Liver (tissue), 9 donors: ENCODE data around the gene MAPK8. TPM values are rescaled to one million over a fixed set of nuclear protein-coding genes. Genes with fewer than 3 reads are reported as not detected.

Experiments
- DNase-seq: peaks from one replicate; pipeline ENCODE4 v3.0.0-alpha.2; 2017; ENCODE audit warnings: low spot score
- H3K27ac ChIP-seq, 2 donors: one replicate each; pipeline ENCODE4 v1.7.0; 2013; ENCODE audit warnings: inconsistent platforms in 2 of 2, low read length in 2 of 2, control low read depth in 1 of 2, low read depth in 1 of 2, mild to moderate bottlenecking in 1 of 2
- H3K27me3 ChIP-seq, 4 donors: one replicate each; pipeline versions ENCODE4 v1.6.1 to v1.7.0; 2013; ENCODE audit warnings: low read length in 3 of 4, inconsistent platforms in 1 of 4, mild to moderate bottlenecking in 1 of 4, moderate library complexity in 1 of 4; ENCODE audit not compliant: control insufficient read depth in 4 of 4, insufficient read depth in 4 of 4
- H3K36me3 ChIP-seq, 4 donors: one replicate each; pipeline versions ENCODE4 v1.6.1 to v1.7.0; 2013; ENCODE audit warnings: low read length in 3 of 4, mild to moderate bottlenecking in 3 of 4, low read depth in 1 of 4, moderate library complexity in 1 of 4; ENCODE audit not compliant: control insufficient read depth in 4 of 4, insufficient read depth in 3 of 4
- H3K4me1 ChIP-seq, 4 donors: one replicate each; pipeline versions ENCODE4 v1.6.1 to v1.7.0; 2013; ENCODE audit warnings: low read length in 3 of 4, mild to moderate bottlenecking in 3 of 4, moderate library complexity in 1 of 4; ENCODE audit not compliant: control insufficient read depth in 4 of 4, insufficient read depth in 4 of 4
- H3K4me3 ChIP-seq, 3 donors: one replicate each; pipeline versions ENCODE4 v1.6.1 to v1.7.0; 2013; ENCODE audit warnings: low read length in 3 of 3, control low read depth in 1 of 3, low read depth in 1 of 3, mild to moderate bottlenecking in 1 of 3
- H3K9ac ChIP-seq, 2 donors: one replicate each; pipeline ENCODE4 v1.7.0; 2013; ENCODE audit warnings: low read length in 2 of 2, mild to moderate bottlenecking in 2 of 2, moderate library complexity in 2 of 2, control low read depth in 1 of 2, low read depth in 1 of 2
- H3K9me3 ChIP-seq, 4 donors: one replicate each; pipeline versions ENCODE4 v1.6.1 to v1.7.0; 2013; ENCODE audit warnings: low read length in 3 of 4; ENCODE audit not compliant: control insufficient read depth in 4 of 4
- ATF3 ChIP-seq: IDR thresholded peaks from 2 replicates; pipeline ENCODE4 v1.6.1; 2016; ENCODE audit warnings: antibody characterized with exemption
- CTCF ChIP-seq: fragments of 150-350 bp; IDR thresholded peaks from 2 replicates; pipeline ENCODE4 v1.5.1; 2017; ENCODE audit warnings: improper control_type of control experiment, low read depth, low read length; ENCODE audit not compliant: missing input control
- EGR1 ChIP-seq, 2 donors: IDR thresholded peaks; 2 replicates each; pipeline ENCODE4 v1.6.1; 2016 to 2018; ENCODE audit warnings: antibody characterized with exemption in 2 of 2, low read depth in 2 of 2
- FOXA1 ChIP-seq: IDR thresholded peaks from 2 replicates; pipeline ENCODE4 v1.6.1; 2016; ENCODE audit warnings: antibody characterized with exemption
- FOXA2 ChIP-seq: IDR thresholded peaks from 2 replicates; pipeline ENCODE4 v1.6.1; 2016; ENCODE audit warnings: antibody characterized with exemption
- GABPA ChIP-seq, 2 donors: IDR thresholded peaks in 1 of 2; conservative IDR thresholded peaks in 1 of 2; 2 replicates each; pipeline ENCODE4 v1.6.1; 2016; ENCODE audit warnings: antibody characterized with exemption in 2 of 2, mild to moderate bottlenecking in 1 of 2, moderate library complexity in 1 of 2
- HNF4A ChIP-seq, 2 donors: conservative IDR thresholded peaks; 2 replicates each; pipeline ENCODE4 v1.6.1; 2016; ENCODE audit warnings: antibody characterized with exemption in 2 of 2, mild to moderate bottlenecking in 2 of 2
- HNF4G ChIP-seq: IDR thresholded peaks from 2 replicates; pipeline ENCODE4 v1.6.1; 2016; ENCODE audit warnings: antibody characterized with exemption
- JUND ChIP-seq, 2 donors: IDR thresholded peaks; 2 replicates each; pipeline ENCODE4 v1.6.1; 2016; ENCODE audit warnings: antibody characterized with exemption in 2 of 2
- MAX ChIP-seq: IDR thresholded peaks from 2 replicates; pipeline ENCODE4 v1.6.1; 2016; ENCODE audit warnings: antibody characterized with exemption
- NR2F2 ChIP-seq: IDR thresholded peaks from 2 replicates; pipeline ENCODE4 v1.6.1; 2016; ENCODE audit warnings: antibody characterized with exemption
- RAD21 ChIP-seq, 2 donors: IDR thresholded peaks; 2 replicates each; pipeline ENCODE4 v1.6.1; 2016; ENCODE audit warnings: antibody characterized with exemption in 2 of 2, mild to moderate bottlenecking in 2 of 2
- RXRA ChIP-seq, 2 donors: IDR thresholded peaks; 2 replicates each; pipeline ENCODE4 v1.6.1; 2017 to 2018; ENCODE audit warnings: antibody characterized with exemption in 2 of 2, mild to moderate bottlenecking in 1 of 2
- SP1 ChIP-seq: IDR thresholded peaks from 2 replicates; pipeline ENCODE4 v1.6.1; 2018; ENCODE audit warnings: antibody characterized with exemption, mild to moderate bottlenecking
- TAF1 ChIP-seq: conservative IDR thresholded peaks from 2 replicates; pipeline ENCODE4 v1.6.1; 2016; ENCODE audit warnings: antibody characterized with exemption, mild to moderate bottlenecking
- YY1 ChIP-seq: IDR thresholded peaks from 2 replicates; pipeline ENCODE4 v1.6.1; 2016; ENCODE audit warnings: antibody characterized with exemption, mild to moderate bottlenecking
- ZBTB33 ChIP-seq: IDR thresholded peaks from 2 replicates; pipeline ENCODE4 v1.6.1; 2016; ENCODE audit warnings: antibody characterized with exemption
- WGBS: extraction: QIAGEN DNeasy Blood & Tissue Kit; methylation state at CpG from one replicate; pipeline ENCODE4 v1.1.7; 2013; 5-methylcytosine and 5-hydroxymethylcytosine counted together
- polyA plus RNA-seq, 2 donors: library from polyadenylated mRNA; stranded (reverse) in 1 of 2; unstranded in 1 of 2; fragments of 200-250 nt in 1 of 2; fragments of >200 nt in 1 of 2; fragmentation: Nextera tagmentation in 1 of 2; extraction: Ambion mirVana in 1 of 2; gene quantifications; one replicate each; pipeline versions ENCODE4 v1.2.1 to v1.2.3, GENCODE V29; 2013 to 2015
- total RNA-seq, 2 donors: library from RNA; depleted of rRNA; stranded (reverse); fragments of >200 nt; gene quantifications; one replicate each; pipeline ENCODE4 v1.2.3, GENCODE V29; 2014
- donor health status: healthy.
- donor health status: healthy.
- donor health status: healthy.
- donor health status: healthy.
- donor health status: healthy.

Gene MAPK8
- total and polyA plus RNA-seq, 4 donors = 14.9 to 51.6 (median 24.8) TPM

GRCh38 chr10:48378675-48379074 is 72.2 kb downstream of the MAPK8 start:
- no peak for DNase-seq
- H3K4me1 ChIP-seq = no peaks in the 10 kb centered on the region

GRCh38 chr10:48381971-48382370 is 75.5 kb downstream of the MAPK8 start:
- no peaks in the 10 kb centered on the region for H3K9me3 ChIP-seq
- no peak for DNase-seq
- no peak overlapping the region for H3K27ac ChIP-seq
- no peaks in the 10 kb centered on the region for H3K36me3 ChIP-seq
- no peak overlapping the region for H3K4me3 ChIP-seq
- H3K27me3 ChIP-seq = no peaks in the 10 kb centered on the region
- H3K4me1 ChIP-seq = no peaks in the 10 kb centered on the region
- H3K9ac ChIP-seq = no peak overlapping the region
- TF ChIP-seq TAF1 (no peak), MAX (no peak), RAD21 (IDR thresholded peaks at IDR 0.05) (no peak), RXRA (IDR thresholded peaks at IDR 0.05) (no peak), CTCF (no peak), ATF3 (no peak), HNF4G (no peak), FOXA1 (no peak), HNF4A (conservative IDR thresholded peaks at IDR 0.05) (no peak), FOXA2 (no peak), NR2F2 (no peak), YY1 (no peak), JUND (IDR thresholded peaks at IDR 0.05) (no peak)

More at GRCh38 chr10:48378675-48379074, 72.2 kb downstream of the MAPK8 start:
- H3K9me3 ChIP-seq = no peaks in the 10 kb centered on the region
- TF ChIP-seq RXRA (IDR thresholded peaks at IDR 0.05) = no peak
- TF ChIP-seq SP1 = no peak
- no peak for TF ChIP-seq GABPA (IDR thresholded peaks at IDR 0.05 in 1 of 2, conservative IDR thresholded peaks at IDR 0.05 in 1 of 2)
- no peak for TF ChIP-seq ZBTB33
- no peak for TF ChIP-seq EGR1 (IDR thresholded peaks at IDR 0.05; ENCODE audit: low read depth in 2 of 2)
- no peak for TF ChIP-seq HNF4G
- no peak for TF ChIP-seq FOXA2
- no peak for TF ChIP-seq ATF3
- TF ChIP-seq TAF1 = no peak
- H3K36me3 ChIP-seq = no peaks in the 10 kb centered on the region
- no peak overlapping the region for H3K27ac ChIP-seq
- no peak overlapping the region for H3K9ac ChIP-seq
- WGBS = 95% methylated on average over 3 of the region's 3 CpGs
- no peaks in the 10 kb centered on the region for H3K27me3 ChIP-seq
- H3K4me3 ChIP-seq = no peak overlapping the region
